HG03558 (cell line): Measurements from ENCODE around the gene PPP6R3.
A peak's percentile ranks its signal among the peaks of the same experiment; 100 is the strongest.
"Not testable (repeated sequence)": the region's sequence is repeated elsewhere in the genome, so short reads cannot be mapped to it uniquely, and the experiment has no call there.

Source experiments
- ATAC-seq: cut with Tn5 transposase; IDR thresholded peaks from one replicate; pipeline ENCODE4 v1.9.1; 2021; ENCODE audit warnings: moderate number of reproducible peaks; ENCODE audit not compliant: unreplicated experiment; ENCODE audit errors: extremely low read depth

The PPP6R3 gene

GRCh38 chr11:68455485-68455884 lies 5.1 kb upstream of the PPP6R3 start:
- ATAC-seq: no peak

- no peak for ATAC-seq
Measured at GRCh38 chr11:68457216-68457897, 3.2 kb upstream of the PPP6R3 start.

- ATAC-seq: no peak
Measured at GRCh38 chr11:68457898-68458249, 2.7 kb upstream of the PPP6R3 start.

- not testable (repeated sequence) for ATAC-seq
Measured at GRCh38 chr11:68458340-68458739, 2.2 kb upstream of the PPP6R3 start.

GRCh38 chr11:68459886-68460740 lies 439 bp upstream of the PPP6R3 start:
- ATAC-seq: peak; percentile 60

- no peak for ATAC-seq
Measured at GRCh38 chr11:68461575-68461917, 994 bp downstream of the PPP6R3 start.

- ATAC-seq: no peak
Measured at GRCh38 chr11:68463714-68464113, 3.2 kb downstream of the PPP6R3 start.

- no peak for ATAC-seq
Measured at GRCh38 chr11:68467201-68467834, 6.8 kb downstream of the PPP6R3 start.

GRCh38 chr11:68468217-68468828 lies 7.8 kb downstream of the PPP6R3 start:
- no peak for ATAC-seq

GRCh38 chr11:68469122-68469521 lies 8.6 kb downstream of the PPP6R3 start:
- ATAC-seq: no peak

GRCh38 chr11:68469642-68470041 lies 9.1 kb downstream of the PPP6R3 start:
- no peak for ATAC-seq

- no peak for ATAC-seq
Measured at GRCh38 chr11:68470304-68470811, 9.8 kb downstream of the PPP6R3 start.

GRCh38 chr11:68471360-68472340 lies 11.1 kb downstream of the PPP6R3 start:
- no peak for ATAC-seq

GRCh38 chr11:68472778-68473177 lies 12.2 kb downstream of the PPP6R3 start:
- no peak for ATAC-seq

- ATAC-seq: no peak
Measured at GRCh38 chr11:68473693-68474092, 13.1 kb downstream of the PPP6R3 start.

GRCh38 chr11:68475626-68476025 lies 15.1 kb downstream of the PPP6R3 start:
- not testable (repeated sequence) for ATAC-seq

- ATAC-seq: no peak
Measured at GRCh38 chr11:68479390-68479789, 18.8 kb downstream of the PPP6R3 start.

- ATAC-seq: no peak
Measured at GRCh38 chr11:68480193-68480592, 19.6 kb downstream of the PPP6R3 start.

- ATAC-seq: no peak
Measured at GRCh38 chr11:68480852-68481510, 20.4 kb downstream of the PPP6R3 start.
